NCI-H1092 (cell line): ENCODE measurements around the gene KCTD20.
"Not testable (repeated sequence)": the region's sequence is repeated elsewhere in the genome, so short reads cannot be mapped to it uniquely, and the experiment has no call there.

Experiments used
- DNase-seq: peaks from one replicate; lab custom pipeline; 2025; lab: John Stamatoyannopoulos, UW

The KCTD20 gene

GRCh38 chr6:36444470-36444869 is 1.7 kb downstream of the KCTD20 start:
- DNase-seq = no peak

DNA sequence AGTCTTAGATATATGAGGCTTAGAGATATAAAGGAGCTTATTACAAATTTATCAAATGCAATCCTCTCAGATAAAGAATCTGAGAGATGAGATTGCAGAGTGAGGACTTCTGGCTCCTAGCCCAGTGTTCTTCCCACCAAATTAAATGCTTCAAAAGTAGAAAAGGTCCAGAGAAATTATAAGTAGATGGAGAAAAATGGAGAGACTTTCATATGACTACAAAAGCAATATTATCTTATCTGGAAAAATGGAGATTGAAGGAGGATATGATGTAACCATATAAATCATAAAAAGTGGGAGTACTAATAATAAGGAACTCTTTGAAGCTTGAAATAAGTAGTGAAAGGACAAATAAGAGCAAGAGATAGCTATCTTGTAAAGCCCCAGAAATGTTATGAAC is 2.8 kb downstream of the KCTD20 start:
- no peak for DNase-seq

DNA sequence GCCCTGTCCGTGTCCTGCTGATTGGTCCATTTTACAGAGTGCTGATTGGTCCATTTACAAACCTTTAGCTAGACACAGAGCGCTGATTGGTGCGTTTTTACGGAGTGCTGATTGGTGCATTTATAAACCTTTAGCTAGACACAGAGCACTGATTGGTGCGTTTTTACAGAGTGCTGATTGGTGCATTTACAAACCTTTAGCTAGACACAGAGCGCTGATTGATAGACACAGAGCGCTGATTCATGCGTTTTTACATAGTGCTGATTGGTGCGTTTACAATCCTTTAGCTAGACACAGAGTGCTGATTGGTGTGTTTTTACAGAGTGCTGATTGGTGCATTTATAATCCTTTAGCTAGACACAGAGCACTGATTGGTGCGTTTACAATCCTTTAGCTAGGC is 6.4 kb downstream of the KCTD20 start:
- DNase-seq = not testable (repeated sequence)

DNA sequence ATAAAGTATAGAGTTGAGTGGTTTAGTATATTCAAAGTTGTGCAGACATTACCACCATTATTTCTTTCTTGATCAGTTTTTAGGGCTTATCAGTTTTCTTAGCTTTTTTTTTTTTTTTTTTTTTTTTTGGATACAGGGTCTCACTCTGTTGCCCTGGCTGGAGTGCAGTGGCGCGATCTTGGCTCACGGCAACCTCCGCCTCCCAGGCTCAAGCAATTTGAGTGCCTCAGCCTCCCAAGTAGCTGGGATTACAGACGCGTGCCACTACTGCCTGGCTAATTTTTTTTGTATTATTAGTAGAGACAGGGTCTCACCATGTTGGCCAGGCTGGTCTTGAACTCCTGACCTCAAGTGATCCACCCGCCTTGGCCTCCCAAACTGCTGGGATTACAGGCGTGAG is 10.1 kb downstream of the KCTD20 start:
- not testable (repeated sequence) for DNase-seq

GRCh38 chr6:36455486-36456027 is 12.8 kb downstream of the KCTD20 start:
- no peak for DNase-seq

- DNase-seq = no peak
Observed at GRCh38 chr6:36459501-36459900, 16.7 kb downstream of the KCTD20 start.

GRCh38 chr6:36460916-36461315 is 18.1 kb downstream of the KCTD20 start:
- no peak for DNase-seq

DNA sequence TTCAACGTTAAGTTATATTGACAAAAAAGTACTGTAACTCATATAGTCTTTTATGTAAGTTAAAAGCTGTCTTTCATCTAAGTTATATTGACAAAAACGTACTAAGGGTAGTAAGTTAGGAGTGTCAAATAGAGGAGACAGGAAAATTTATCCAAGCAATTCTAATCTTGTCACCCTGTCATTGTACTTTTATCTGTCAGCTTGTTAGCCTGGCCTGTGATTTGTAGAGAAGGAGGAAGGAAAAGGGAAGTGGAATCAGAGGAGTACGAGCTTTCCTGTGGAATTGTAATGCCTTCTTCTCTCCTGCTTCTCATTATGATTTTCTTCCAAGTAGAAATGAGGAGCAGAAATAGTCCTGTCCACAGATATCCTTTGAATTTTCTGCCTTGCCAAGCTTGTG is 18.8 kb downstream of the KCTD20 start:
- DNase-seq = no peak

GRCh38 chr6:36463676-36464075 is 20.9 kb downstream of the KCTD20 start:
- DNase-seq = no peak

GRCh38 chr6:36464233-36464632 is 21.4 kb downstream of the KCTD20 start:
- DNase-seq = no peak

DNA sequence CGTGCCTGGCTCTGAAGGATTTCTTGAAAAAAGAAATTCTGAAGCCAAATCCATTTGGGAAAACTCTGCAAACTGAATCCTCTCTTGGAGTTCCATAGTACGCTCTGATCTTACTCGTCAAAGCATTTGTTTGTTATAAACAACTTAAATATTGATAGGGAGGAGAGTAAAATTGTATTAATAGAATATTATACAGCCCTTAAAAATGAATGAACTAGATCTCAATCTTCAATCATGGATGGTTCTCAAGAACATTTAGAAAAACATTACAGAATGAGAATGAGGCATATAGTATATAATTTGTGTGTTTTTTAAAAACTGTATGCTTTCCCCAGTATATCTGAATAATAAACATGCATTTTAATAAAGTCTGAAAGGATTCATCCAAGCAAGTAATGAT is 24.8 kb downstream of the KCTD20 start:
- no peak for DNase-seq

DNA sequence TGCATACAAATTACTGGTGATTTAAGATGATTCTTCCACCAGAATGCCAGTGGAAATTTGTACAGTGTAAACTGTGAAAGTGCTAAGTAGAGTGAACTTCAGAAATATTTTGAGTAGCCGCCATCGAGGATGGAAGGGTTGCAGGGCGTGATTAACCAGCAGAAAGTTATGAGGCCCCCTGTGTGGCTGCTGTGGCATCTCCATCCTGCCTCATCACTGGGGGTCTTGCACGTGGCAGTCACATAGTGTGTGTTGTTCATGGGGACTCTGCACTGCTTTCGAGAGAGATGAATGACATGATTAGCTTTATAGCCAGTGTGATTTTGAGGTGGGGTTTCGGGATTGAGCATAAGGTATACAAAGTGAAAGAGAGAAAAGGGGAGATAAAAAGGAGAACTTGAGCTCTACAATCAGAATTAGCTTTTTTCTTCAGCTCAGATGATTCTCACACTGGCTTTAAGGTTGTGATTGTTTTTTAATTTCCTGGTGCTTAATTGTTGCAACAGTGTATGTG is 26.4 kb downstream of the KCTD20 start:
- DNase-seq = no peak

DNA sequence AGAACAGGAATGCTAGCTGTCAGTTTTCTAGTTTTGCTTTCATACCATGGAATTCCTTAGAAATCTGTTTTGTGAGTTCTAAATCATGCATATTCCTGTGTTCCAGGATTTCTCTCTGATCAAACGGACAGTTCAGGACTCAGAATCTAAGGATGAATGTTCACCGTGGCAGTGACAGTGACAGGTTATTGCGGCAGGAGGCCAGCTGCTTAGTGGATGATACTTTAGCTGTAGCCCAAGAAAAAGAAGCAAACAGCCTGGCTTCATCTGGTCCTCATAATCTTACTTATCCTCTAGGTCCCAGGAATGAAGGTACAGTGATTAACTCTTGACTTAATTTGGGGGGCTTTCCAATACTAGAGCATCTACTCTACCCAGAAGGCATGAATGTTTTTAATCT is 27.1 kb downstream of the KCTD20 start:
- DNase-seq = no peak

DNA sequence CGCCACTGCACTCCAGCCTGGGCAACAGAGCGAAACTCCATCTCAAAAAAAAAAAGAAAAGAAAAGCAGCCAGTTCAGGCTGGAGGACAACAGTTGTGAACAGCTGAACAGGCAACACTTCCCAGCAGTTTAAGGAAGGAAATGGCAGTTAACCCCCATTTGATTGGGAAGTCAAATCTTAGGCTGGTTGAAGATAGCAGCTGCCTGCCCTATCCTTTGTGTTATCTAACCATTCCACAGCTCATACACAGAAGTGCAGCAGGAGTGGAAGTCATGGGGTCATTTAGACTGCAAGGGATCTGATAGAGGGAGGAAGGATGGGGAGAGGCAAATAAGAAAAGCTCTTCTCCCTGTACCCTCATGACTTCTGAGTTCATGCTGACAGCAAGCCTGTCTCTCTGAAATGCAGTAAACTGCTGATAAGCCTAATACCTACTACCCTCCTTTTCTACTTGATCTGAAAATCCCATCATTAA is 35.3 kb downstream of the KCTD20 start:
- DNase-seq = no peak

DNA sequence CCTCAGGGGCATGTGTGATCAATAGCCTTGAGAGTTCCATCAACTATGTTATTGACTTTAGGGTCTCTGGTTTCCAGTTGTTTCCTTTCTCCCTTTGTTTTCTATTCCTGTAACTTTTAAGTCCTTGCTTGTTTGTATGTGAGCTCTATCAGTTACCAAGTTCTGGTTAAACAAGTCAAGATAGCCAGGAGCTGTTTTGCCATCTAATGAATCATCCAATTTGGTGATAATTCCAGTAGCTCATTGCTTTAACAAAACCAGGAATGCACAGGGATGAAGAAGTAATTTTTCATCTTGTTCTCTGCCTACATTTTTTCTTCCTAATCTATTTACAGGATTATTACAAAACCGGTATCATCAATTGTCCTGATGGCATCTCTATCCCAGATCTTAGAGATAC is 36.5 kb downstream of the KCTD20 start:
- no peak for DNase-seq

DNA sequence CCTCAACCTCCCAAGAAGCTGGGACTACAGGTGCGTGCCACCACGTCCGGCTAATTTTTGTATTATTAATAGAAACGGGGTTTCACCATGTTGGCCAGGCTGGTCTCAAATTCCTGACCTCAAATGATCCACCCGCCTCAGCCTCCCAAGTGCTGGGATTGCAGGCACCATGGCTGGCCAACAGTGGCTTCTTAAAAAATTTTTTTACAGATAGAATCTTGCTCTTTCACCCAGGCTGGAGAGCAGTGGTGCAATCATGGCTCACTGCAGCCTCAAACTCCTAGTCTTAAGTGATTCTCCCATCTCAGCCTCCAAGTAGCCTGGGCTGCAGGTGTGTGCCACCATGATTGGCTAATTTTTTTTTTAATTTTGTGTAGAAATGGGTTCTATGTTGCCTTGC is 40.5 kb downstream of the KCTD20 start:
- DNase-seq = not testable (repeated sequence)

DNA sequence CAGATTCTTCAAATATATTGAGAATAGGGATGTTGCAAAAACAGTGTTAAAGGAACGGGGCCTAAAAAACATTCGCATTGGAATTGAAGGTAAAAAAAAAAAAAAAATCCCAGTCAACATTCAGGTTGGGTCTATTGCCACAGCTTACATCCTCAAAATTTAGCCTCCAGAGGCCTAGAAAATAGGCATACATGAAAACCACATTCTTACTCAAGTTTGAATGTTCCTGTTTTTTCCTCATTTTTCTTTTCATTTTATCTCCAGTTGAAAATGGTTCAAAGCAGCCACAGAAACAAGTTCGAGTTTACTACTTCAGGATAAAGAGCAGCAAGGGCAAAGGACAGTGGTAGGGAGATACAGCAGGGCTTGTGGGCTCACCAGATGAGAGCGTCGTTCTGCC is 41.9 kb downstream of the KCTD20 start:
- DNase-seq = no peak

- no peak for DNase-seq
Observed at GRCh38 chr6:36487698-36488097, 44.9 kb downstream of the KCTD20 start.

- DNase-seq = no peak
Observed at GRCh38 chr6:36488221-36488620, 45.4 kb downstream of the KCTD20 start.

DNA sequence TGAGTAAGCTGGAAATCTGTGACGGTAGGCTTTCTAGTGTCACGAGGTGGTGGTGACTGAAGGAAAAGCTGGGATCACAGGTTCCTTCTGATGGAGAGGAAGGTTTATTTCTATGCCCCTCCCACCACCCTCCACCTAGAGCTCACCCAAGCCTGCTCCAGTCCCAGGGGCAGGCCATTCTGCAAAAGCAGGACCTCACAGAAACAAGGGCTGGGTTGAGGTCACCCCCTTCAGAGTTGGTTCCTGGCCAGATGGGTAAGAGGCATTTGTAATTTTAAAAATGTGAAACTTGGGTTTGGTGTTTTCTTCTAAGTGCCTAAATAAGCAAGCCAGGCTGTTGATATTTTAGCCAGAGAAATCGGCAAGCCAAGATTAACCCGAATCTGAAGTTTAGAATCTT is 46.6 kb downstream of the KCTD20 start:
- DNase-seq = no peak

- no peak for DNase-seq
Observed at GRCh38 chr6:36491378-36491965, 48.7 kb downstream of the KCTD20 start.

GRCh38 chr6:36492092-36492491 is 49.3 kb downstream of the KCTD20 start:
- no peak for DNase-seq

GRCh38 chr6:36492621-36493020 is 49.8 kb downstream of the KCTD20 start:
- no peak for DNase-seq

GRCh38 chr6:36493319-36493718 is 50.5 kb downstream of the KCTD20 start:
- no peak for DNase-seq
